ENCODE measurements around the gene ULK3.

DNA sequence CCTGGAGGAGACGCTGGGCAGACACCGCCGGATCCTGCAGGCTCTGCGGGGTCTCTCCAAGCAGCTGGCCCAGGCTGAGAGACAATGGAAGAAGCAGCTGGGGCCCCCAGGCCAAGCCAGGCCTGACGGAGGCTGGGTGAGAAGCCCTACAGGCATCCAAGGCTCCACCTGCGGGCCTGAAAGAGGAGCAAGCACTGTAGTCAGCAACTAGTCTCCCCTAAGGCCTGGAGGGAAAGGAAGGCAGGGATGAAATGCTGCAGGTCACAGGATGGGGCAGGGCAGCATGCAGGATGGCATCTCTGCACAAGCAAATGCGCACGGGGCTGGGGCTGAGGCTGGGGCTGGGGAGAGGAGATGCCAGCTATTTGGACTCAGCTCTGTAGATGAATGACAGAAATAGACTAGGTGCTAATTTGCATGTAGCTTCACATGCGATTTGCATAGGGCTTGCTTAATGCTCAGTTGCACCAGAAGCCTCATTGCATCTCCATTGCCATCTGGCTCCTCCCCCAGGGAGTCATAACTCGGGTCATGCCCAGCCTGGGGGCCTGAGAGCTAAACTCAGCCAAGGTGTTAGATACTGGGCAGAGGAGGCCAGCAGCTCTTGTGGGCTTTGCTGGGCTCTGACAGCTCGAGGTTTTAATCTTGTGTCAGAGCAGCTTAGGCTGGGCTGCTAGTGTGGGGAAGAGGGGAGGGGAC, 21.7 kb downstream of the ULK3 start:
- no peak for TF ChIP-seq POLR2AphosphoS5 (IDR thresholded peaks at IDR 0.05; ENCODE audit: low read depth, low read length)
- TF ChIP-seq, protein P1, sequence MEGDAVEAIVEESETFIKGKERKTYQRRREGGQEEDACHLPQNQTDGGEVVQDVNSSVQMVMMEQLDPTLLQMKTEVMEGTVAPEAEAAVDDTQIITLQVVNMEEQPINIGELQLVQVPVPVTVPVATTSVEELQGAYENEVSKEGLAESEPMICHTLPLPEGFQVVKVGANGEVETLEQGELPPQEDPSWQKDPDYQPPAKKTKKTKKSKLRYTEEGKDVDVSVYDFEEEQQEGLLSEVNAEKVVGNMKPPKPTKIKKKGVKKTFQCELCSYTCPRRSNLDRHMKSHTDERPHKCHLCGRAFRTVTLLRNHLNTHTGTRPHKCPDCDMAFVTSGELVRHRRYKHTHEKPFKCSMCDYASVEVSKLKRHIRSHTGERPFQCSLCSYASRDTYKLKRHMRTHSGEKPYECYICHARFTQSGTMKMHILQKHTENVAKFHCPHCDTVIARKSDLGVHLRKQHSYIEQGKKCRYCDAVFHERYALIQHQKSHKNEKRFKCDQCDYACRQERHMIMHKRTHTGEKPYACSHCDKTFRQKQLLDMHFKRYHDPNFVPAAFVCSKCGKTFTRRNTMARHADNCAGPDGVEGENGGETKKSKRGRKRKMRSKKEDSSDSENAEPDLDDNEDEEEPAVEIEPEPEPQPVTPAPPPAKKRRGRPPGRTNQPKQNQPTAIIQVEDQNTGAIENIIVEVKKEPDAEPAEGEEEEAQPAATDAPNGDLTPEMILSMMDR (IDR thresholded peaks at IDR 0.05 in 2 of 3, conservative IDR thresholded peaks at IDR 0.05 in 1 of 3; ENCODE audit: borderline replicate concordance in 1 of 3, insufficient read depth in 1 of 3, low read depth in 2 of 3, low read length in 2 of 3), result no peak
- TF ChIP-seq POLR2A (IDR thresholded peaks at IDR 0.05; ENCODE audit: borderline replicate concordance, extremely low read depth, insufficient read depth, insufficient read length), result no peak
- TF ChIP-seq EZH2phosphoT487 (IDR thresholded peaks at IDR 0.05; ENCODE audit: borderline replicate concordance), result no peak
